Neural progenitor cell (in vitro differentiated cells): ENCODE results near the gene DDX27.

ENCODE experiments used
- EZH2 ChIP-seq: fragments of 200-600 bp; sonication (generic); IDR thresholded peaks from 2 replicates; pipeline ENCODE4 v1.6.1; 2017; ENCODE audit warnings: antibody characterized with exemption, mild to moderate bottlenecking, moderate library complexity
- EZH2phosphoT487 ChIP-seq: fragments of 200-600 bp; sonication (generic); IDR thresholded peaks from 2 replicates; pipeline ENCODE4 v1.6.1; 2017; ENCODE audit warnings: antibody characterized with exemption
- TF ChIP-seq, protein P1 (sequence below): fragments of 200-600 bp; sonication (generic); IDR thresholded peaks from 2 replicates; pipeline ENCODE4 v1.5.1; 2017; ENCODE audit warnings: antibody characterized with exemption, mild to moderate bottlenecking

GRCh38 chr20:49267327-49267726 is 48.1 kb downstream of the DDX27 start:
- TF ChIP-seq, protein P1, sequence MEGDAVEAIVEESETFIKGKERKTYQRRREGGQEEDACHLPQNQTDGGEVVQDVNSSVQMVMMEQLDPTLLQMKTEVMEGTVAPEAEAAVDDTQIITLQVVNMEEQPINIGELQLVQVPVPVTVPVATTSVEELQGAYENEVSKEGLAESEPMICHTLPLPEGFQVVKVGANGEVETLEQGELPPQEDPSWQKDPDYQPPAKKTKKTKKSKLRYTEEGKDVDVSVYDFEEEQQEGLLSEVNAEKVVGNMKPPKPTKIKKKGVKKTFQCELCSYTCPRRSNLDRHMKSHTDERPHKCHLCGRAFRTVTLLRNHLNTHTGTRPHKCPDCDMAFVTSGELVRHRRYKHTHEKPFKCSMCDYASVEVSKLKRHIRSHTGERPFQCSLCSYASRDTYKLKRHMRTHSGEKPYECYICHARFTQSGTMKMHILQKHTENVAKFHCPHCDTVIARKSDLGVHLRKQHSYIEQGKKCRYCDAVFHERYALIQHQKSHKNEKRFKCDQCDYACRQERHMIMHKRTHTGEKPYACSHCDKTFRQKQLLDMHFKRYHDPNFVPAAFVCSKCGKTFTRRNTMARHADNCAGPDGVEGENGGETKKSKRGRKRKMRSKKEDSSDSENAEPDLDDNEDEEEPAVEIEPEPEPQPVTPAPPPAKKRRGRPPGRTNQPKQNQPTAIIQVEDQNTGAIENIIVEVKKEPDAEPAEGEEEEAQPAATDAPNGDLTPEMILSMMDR = no peak
- TF ChIP-seq EZH2 = no peak
- no peak for TF ChIP-seq EZH2phosphoT487
